Liver (tissue), 9 donors: ENCODE measurements around the gene USH2A. TPM values are rescaled to one million over a fixed set of nuclear protein-coding genes. Genes with fewer than 3 reads are reported as not detected.

Experiments
- DNase-seq: peaks from one replicate; pipeline ENCODE4 v3.0.0-alpha.2; 2017; ENCODE audit warnings: low spot score
- H3K27ac ChIP-seq, 2 donors: one replicate each; pipeline ENCODE4 v1.7.0; 2013; ENCODE audit warnings: inconsistent platforms in 2 of 2, low read length in 2 of 2, control low read depth in 1 of 2, low read depth in 1 of 2, mild to moderate bottlenecking in 1 of 2
- H3K27me3 ChIP-seq, 4 donors: one replicate each; pipeline versions ENCODE4 v1.6.1 to v1.7.0; 2013; ENCODE audit warnings: low read length in 3 of 4, inconsistent platforms in 1 of 4, mild to moderate bottlenecking in 1 of 4, moderate library complexity in 1 of 4; ENCODE audit not compliant: control insufficient read depth in 4 of 4, insufficient read depth in 4 of 4
- H3K36me3 ChIP-seq, 4 donors: one replicate each; pipeline versions ENCODE4 v1.6.1 to v1.7.0; 2013; ENCODE audit warnings: low read length in 3 of 4, mild to moderate bottlenecking in 3 of 4, low read depth in 1 of 4, moderate library complexity in 1 of 4; ENCODE audit not compliant: control insufficient read depth in 4 of 4, insufficient read depth in 3 of 4
- H3K4me1 ChIP-seq, 4 donors: one replicate each; pipeline versions ENCODE4 v1.6.1 to v1.7.0; 2013; ENCODE audit warnings: low read length in 3 of 4, mild to moderate bottlenecking in 3 of 4, moderate library complexity in 1 of 4; ENCODE audit not compliant: control insufficient read depth in 4 of 4, insufficient read depth in 4 of 4
- H3K4me3 ChIP-seq, 3 donors: one replicate each; pipeline versions ENCODE4 v1.6.1 to v1.7.0; 2013; ENCODE audit warnings: low read length in 3 of 3, control low read depth in 1 of 3, low read depth in 1 of 3, mild to moderate bottlenecking in 1 of 3
- H3K9ac ChIP-seq, 2 donors: one replicate each; pipeline ENCODE4 v1.7.0; 2013; ENCODE audit warnings: low read length in 2 of 2, mild to moderate bottlenecking in 2 of 2, moderate library complexity in 2 of 2, control low read depth in 1 of 2, low read depth in 1 of 2
- H3K9me3 ChIP-seq, 4 donors: one replicate each; pipeline versions ENCODE4 v1.6.1 to v1.7.0; 2013; ENCODE audit warnings: low read length in 3 of 4; ENCODE audit not compliant: control insufficient read depth in 4 of 4
- CTCF ChIP-seq: fragments of 150-350 bp; IDR thresholded peaks from 2 replicates; pipeline ENCODE4 v1.5.1; 2017; ENCODE audit warnings: improper control_type of control experiment, low read depth, low read length; ENCODE audit not compliant: missing input control
- EGR1 ChIP-seq, 2 donors: IDR thresholded peaks; 2 replicates each; pipeline ENCODE4 v1.6.1; 2016 to 2018; ENCODE audit warnings: antibody characterized with exemption in 2 of 2, low read depth in 2 of 2
- FOXA1 ChIP-seq: IDR thresholded peaks from 2 replicates; pipeline ENCODE4 v1.6.1; 2016; ENCODE audit warnings: antibody characterized with exemption
- FOXA2 ChIP-seq: IDR thresholded peaks from 2 replicates; pipeline ENCODE4 v1.6.1; 2016; ENCODE audit warnings: antibody characterized with exemption
- GABPA ChIP-seq, 2 donors: IDR thresholded peaks in 1 of 2; conservative IDR thresholded peaks in 1 of 2; 2 replicates each; pipeline ENCODE4 v1.6.1; 2016; ENCODE audit warnings: antibody characterized with exemption in 2 of 2, mild to moderate bottlenecking in 1 of 2, moderate library complexity in 1 of 2
- HNF4A ChIP-seq, 2 donors: conservative IDR thresholded peaks; 2 replicates each; pipeline ENCODE4 v1.6.1; 2016; ENCODE audit warnings: antibody characterized with exemption in 2 of 2, mild to moderate bottlenecking in 2 of 2
- HNF4G ChIP-seq: IDR thresholded peaks from 2 replicates; pipeline ENCODE4 v1.6.1; 2016; ENCODE audit warnings: antibody characterized with exemption
- JUND ChIP-seq, 2 donors: IDR thresholded peaks; 2 replicates each; pipeline ENCODE4 v1.6.1; 2016; ENCODE audit warnings: antibody characterized with exemption in 2 of 2
- MAX ChIP-seq: IDR thresholded peaks from 2 replicates; pipeline ENCODE4 v1.6.1; 2016; ENCODE audit warnings: antibody characterized with exemption
- NR2F2 ChIP-seq: IDR thresholded peaks from 2 replicates; pipeline ENCODE4 v1.6.1; 2016; ENCODE audit warnings: antibody characterized with exemption
- RAD21 ChIP-seq, 2 donors: IDR thresholded peaks; 2 replicates each; pipeline ENCODE4 v1.6.1; 2016; ENCODE audit warnings: antibody characterized with exemption in 2 of 2, mild to moderate bottlenecking in 2 of 2
- REST ChIP-seq: IDR thresholded peaks from 2 replicates; pipeline ENCODE4 v1.6.1; 2016; ENCODE audit warnings: antibody characterized with exemption, mild to moderate bottlenecking
- RXRA ChIP-seq, 2 donors: IDR thresholded peaks; 2 replicates each; pipeline ENCODE4 v1.6.1; 2017 to 2018; ENCODE audit warnings: antibody characterized with exemption in 2 of 2, mild to moderate bottlenecking in 1 of 2
- SP1 ChIP-seq: IDR thresholded peaks from 2 replicates; pipeline ENCODE4 v1.6.1; 2018; ENCODE audit warnings: antibody characterized with exemption, mild to moderate bottlenecking
- TAF1 ChIP-seq: conservative IDR thresholded peaks from 2 replicates; pipeline ENCODE4 v1.6.1; 2016; ENCODE audit warnings: antibody characterized with exemption, mild to moderate bottlenecking
- YY1 ChIP-seq: IDR thresholded peaks from 2 replicates; pipeline ENCODE4 v1.6.1; 2016; ENCODE audit warnings: antibody characterized with exemption, mild to moderate bottlenecking
- ZBTB33 ChIP-seq: IDR thresholded peaks from 2 replicates; pipeline ENCODE4 v1.6.1; 2016; ENCODE audit warnings: antibody characterized with exemption
- WGBS: extraction: QIAGEN DNeasy Blood & Tissue Kit; methylation state at CpG from one replicate; pipeline ENCODE4 v1.1.7; 2013; 5-methylcytosine and 5-hydroxymethylcytosine counted together
- polyA plus RNA-seq, 2 donors: library from polyadenylated mRNA; stranded (reverse) in 1 of 2; unstranded in 1 of 2; fragments of 200-250 nt in 1 of 2; fragments of >200 nt in 1 of 2; fragmentation: Nextera tagmentation in 1 of 2; extraction: Ambion mirVana in 1 of 2; gene quantifications; one replicate each; pipeline versions ENCODE4 v1.2.1 to v1.2.3, GENCODE V29; 2013 to 2015
- total RNA-seq, 2 donors: library from RNA; depleted of rRNA; stranded (reverse); fragments of >200 nt; gene quantifications; one replicate each; pipeline ENCODE4 v1.2.3, GENCODE V29; 2014
- donor health status: healthy.
- donor health status: healthy.
- donor health status: healthy.
- donor health status: healthy.
- donor health status: healthy.

USH2A gene
- total and polyA plus RNA-seq, 4 donors, result 0.14 to 1.0 (median 0.31) TPM

- Histone ChIP-seq H3K27ac (no peak overlapping the region), H3K9ac (no peak overlapping the region), H3K4me1 (no peaks in the 10 kb centered on the region), H3K4me3 (no peak overlapping the region), H3K9me3 (no peaks in the 10 kb centered on the region), H3K36me3 (no peaks in the 10 kb centered on the region), H3K27me3 (peaks cover 0 to 2% (median 0%) of the 10 kb centered on the region in 4 donors)
- TF ChIP-seq EGR1 (IDR thresholded peaks at IDR 0.05; ENCODE audit: low read depth in 2 of 2) (no peak), TAF1 (no peak), CTCF (no peak), NR2F2 (no peak)
- no peak for DNase-seq
- WGBS, result 83% methylated on average over 3 of the region's 3 CpGs
Observed at GRCh38 chr1:216047811-216048572, 375.3 kb downstream of the USH2A start.

DNA sequence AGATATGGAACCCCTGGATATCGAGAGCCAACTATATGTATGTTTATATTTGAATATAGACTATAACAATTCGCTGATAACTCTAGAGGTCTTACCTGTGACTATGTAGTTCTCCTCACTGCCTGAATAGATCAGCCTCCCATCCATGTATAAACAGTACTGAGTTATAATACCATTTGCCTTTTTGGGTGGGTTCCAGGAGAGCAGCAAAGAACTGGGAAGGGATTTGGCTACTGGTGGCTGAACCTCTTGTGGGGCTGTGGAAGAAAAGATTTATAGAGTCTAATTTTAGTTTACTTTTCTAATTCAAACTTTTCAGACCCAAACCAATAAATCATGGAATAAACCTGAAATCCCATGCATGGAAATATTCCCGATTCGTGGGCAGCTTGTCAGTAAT is 376.9 kb downstream of the USH2A start:
- DNase-seq, result no peak
- H3K4me3 ChIP-seq, result no peak overlapping the region
- H3K36me3 ChIP-seq, result no peaks in the 10 kb centered on the region
- no peak overlapping the region for H3K27ac ChIP-seq
- peaks cover 0 to 7% (median 0%) of the 10 kb centered on the region in 4 donors for H3K27me3 ChIP-seq
- 80% methylated on average over 4 of the region's 4 CpGs for WGBS
- TF ChIP-seq RXRA (IDR thresholded peaks at IDR 0.05), result no peak
- TF ChIP-seq MAX, result no peak
- TF ChIP-seq ZBTB33, result no peak
- TF ChIP-seq HNF4G, result no peak
- no peak for TF ChIP-seq FOXA1
- TF ChIP-seq TAF1, result no peak
- no peak for TF ChIP-seq GABPA (IDR thresholded peaks at IDR 0.05 in 1 of 2, conservative IDR thresholded peaks at IDR 0.05 in 1 of 2)
- TF ChIP-seq CTCF, result no peak
- no peak for TF ChIP-seq RAD21 (IDR thresholded peaks at IDR 0.05)
- TF ChIP-seq YY1, result no peak
- no peak for TF ChIP-seq JUND (IDR thresholded peaks at IDR 0.05)
- no peak for TF ChIP-seq FOXA2
- no peak for TF ChIP-seq REST
- no peak for TF ChIP-seq HNF4A (conservative IDR thresholded peaks at IDR 0.05)
- no peak for TF ChIP-seq SP1
- no peaks in the 10 kb centered on the region for H3K4me1 ChIP-seq
- no peaks in the 10 kb centered on the region for H3K9me3 ChIP-seq
- H3K9ac ChIP-seq, result no peak overlapping the region
